Skeletal muscle satellite cell (primary cell): ENCODE measurements around the gene NRAP.

Experiments used
- H3K27me3 ChIP-seq: 2 replicates; pipeline ENCODE4 v1.7.0; 2013; ENCODE audit warnings: low read length; ENCODE audit not compliant: control insufficient read depth, insufficient read depth
- H3K36me3 ChIP-seq: 2 replicates; pipeline ENCODE4 v1.7.0; 2013; ENCODE audit warnings: mild to moderate bottlenecking, control low read depth, low read length; ENCODE audit not compliant: insufficient read depth
- H3K4me1 ChIP-seq: 2 replicates; pipeline ENCODE4 v1.7.0; 2013; ENCODE audit warnings: low read length; ENCODE audit not compliant: control insufficient read depth, insufficient read depth
- H3K4me2 ChIP-seq: 2 replicates; pipeline ENCODE4 v1.7.0; 2013; ENCODE audit warnings: mild to moderate bottlenecking, low read length
- H3K4me3 ChIP-seq: 2 replicates; pipeline ENCODE4 v1.7.0; 2013; ENCODE audit warnings: low read length
- H3K9ac ChIP-seq: 2 replicates; pipeline ENCODE4 v1.7.0; 2013; ENCODE audit warnings: mild to moderate bottlenecking, low read depth, low read length, moderate library complexity
- H3K9me3 ChIP-seq: replicated peaks from 2 replicates; pipeline ENCODE4 v1.7.0; 2013; ENCODE audit warnings: mild to moderate bottlenecking, control low read depth, low read length

The NRAP gene

DNA sequence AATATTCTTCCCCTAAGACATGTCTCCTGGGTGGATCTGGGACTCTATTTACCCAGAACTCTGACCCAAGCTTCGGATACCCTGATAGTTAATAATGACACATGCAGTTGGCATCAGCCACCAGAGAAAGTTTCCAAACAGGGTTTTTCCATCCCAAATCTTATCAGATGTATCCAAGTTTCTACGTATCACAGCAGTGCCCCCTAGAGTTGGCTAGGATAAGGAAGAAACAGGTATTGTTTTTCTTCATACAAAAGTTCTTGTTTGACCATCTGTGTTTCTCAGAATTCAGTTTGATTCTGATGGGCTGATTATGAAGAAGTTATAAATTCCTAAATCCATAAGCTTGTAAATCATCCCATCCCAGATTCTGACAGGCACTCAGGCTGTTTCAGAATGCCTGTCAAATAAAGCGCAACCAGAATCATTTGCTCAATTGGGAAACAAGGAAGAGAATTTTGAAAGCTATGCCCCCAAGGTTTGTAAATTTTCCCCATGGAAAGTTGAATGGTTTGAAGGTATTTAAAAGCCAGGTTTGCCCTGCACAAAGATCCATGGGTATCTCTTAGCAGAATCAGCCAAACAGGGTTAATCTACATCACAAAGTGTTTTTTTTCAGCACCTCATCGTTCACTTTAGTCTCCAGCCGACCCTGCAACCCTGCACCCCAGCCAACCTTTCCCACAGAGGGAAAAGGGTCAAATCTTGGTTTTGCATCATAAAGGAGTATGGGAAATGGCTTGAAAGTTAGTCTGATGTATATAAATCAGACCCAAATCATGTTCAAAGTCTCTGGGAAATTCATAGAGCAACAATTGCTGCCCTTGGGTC lies 47.4 kb downstream of the NRAP start:
- H3K27me3 ChIP-seq: no peaks in the 10 kb centered on the region
- no peak overlapping the region for H3K9ac ChIP-seq
- no peaks in the 10 kb centered on the region for H3K36me3 ChIP-seq
- no peaks in the 10 kb centered on the region for H3K9me3 ChIP-seq
- H3K4me2 ChIP-seq: no peak overlapping the region
- H3K4me3 ChIP-seq: no peak overlapping the region
- H3K4me1 ChIP-seq: no peaks in the 10 kb centered on the region

- Histone ChIP-seq H3K9me3 (no peaks in the 10 kb centered on the region), H3K4me1 (no peaks in the 10 kb centered on the region), H3K9ac (no peak overlapping the region), H3K4me2 (no peak overlapping the region), H3K36me3 (no peaks in the 10 kb centered on the region), H3K4me3 (no peak overlapping the region), H3K27me3 (no peaks in the 10 kb centered on the region)
Observed at GRCh38 chr10:113613977-113614690, 49.7 kb downstream of the NRAP start.

DNA sequence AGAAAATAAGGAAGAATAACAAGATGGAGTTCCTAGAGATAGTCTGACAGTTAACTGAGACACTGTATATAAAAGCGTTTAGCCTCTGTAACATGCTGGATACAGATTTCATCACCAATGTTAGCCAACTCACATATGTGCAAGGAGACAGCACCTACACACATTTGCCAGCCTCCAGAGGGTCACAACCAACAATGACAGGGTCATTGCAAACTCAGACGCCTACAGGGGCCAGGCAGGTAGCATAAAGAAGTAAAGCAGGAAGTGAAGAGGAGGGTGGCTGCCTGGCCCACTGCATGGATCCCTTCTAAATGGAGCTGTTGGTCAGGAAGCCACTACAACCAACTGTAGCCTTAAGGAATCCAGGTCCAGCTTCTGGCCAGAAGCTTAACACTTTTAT lies 50.4 kb downstream of the NRAP start:
- H3K27me3 ChIP-seq: no peaks in the 10 kb centered on the region
- no peak overlapping the region for H3K4me2 ChIP-seq

GRCh38 chr10:113612154-113612553 lies 51.7 kb downstream of the NRAP start:
- no peak overlapping the region for H3K4me2 ChIP-seq
- no peaks in the 10 kb centered on the region for H3K27me3 ChIP-seq
- H3K36me3 ChIP-seq: no peaks in the 10 kb centered on the region

More for the DNA sequence above, 50.4 kb downstream of the NRAP start:
- H3K9ac ChIP-seq: no peak overlapping the region
- no peaks in the 10 kb centered on the region for H3K4me1 ChIP-seq
- H3K36me3 ChIP-seq: no peaks in the 10 kb centered on the region
- H3K9me3 ChIP-seq: no peaks in the 10 kb centered on the region
- H3K4me3 ChIP-seq: no peak overlapping the region

DNA sequence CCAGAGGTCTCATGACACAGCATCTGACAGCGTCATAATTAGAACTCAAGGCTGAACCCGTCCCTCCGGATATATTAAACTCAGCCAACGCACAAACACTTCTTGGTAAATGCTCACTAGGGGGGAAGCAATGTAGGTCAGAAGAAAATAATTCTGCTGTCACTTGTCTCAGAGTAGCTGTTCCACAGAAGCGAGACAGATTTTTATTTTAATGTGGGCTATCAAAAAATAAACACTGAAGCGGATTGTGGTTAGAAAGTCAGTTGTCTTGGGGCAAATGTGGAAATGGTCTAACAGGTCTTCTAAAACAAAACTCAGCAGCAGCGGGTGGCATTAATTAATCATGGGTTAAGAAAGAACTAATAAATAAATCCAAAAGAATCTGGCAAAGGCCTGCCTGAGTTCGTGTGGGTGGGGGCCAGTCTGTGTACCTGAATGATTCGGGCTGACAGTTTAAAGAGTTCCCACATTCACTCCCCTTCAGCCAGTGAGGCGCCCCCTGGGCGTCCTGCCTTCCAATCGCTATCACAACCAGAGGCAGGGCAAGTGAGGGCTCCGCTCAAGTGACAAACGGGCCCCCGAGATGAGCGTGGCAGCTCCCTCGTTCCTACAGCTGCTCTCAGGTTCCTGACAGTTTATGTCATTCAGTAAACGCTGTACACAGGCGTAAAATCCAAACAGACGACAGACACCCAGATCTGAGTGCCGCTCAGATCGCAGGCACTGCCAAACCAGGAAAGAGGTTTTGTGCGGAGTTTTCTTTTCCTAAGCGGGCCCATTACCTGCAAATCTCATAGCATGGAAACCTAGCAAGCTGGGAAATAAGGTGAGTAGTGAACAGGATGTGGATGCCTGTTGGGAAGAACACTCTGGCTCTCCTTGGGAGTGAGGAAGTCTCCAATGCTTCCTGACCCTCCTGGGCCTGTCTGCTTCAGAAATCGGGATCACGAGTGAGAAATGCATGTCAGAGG lies 52.9 kb downstream of the NRAP start:
- Histone ChIP-seq H3K9ac (no peak overlapping the region), H3K36me3 (no peaks in the 10 kb centered on the region), H3K4me3 (no peak overlapping the region), H3K4me1 (no peaks in the 10 kb centered on the region), H3K27me3 (no peaks in the 10 kb centered on the region), H3K4me2 (no peak overlapping the region), H3K9me3 (no peaks in the 10 kb centered on the region)

More at GRCh38 chr10:113612154-113612553, 51.7 kb downstream of the NRAP start:
- Histone ChIP-seq H3K9me3 (no peaks in the 10 kb centered on the region), H3K4me1 (no peaks in the 10 kb centered on the region), H3K4me3 (no peak overlapping the region), H3K9ac (no peak overlapping the region)

GRCh38 chr10:113609704-113610108 lies 54.1 kb downstream of the NRAP start:
- Histone ChIP-seq H3K9ac (no peak overlapping the region), H3K4me3 (no peak overlapping the region), H3K27me3 (no peaks in the 10 kb centered on the region), H3K4me1 (no peaks in the 10 kb centered on the region), H3K36me3 (no peaks in the 10 kb centered on the region), H3K9me3 (no peaks in the 10 kb centered on the region), H3K4me2 (no peak overlapping the region)

DNA sequence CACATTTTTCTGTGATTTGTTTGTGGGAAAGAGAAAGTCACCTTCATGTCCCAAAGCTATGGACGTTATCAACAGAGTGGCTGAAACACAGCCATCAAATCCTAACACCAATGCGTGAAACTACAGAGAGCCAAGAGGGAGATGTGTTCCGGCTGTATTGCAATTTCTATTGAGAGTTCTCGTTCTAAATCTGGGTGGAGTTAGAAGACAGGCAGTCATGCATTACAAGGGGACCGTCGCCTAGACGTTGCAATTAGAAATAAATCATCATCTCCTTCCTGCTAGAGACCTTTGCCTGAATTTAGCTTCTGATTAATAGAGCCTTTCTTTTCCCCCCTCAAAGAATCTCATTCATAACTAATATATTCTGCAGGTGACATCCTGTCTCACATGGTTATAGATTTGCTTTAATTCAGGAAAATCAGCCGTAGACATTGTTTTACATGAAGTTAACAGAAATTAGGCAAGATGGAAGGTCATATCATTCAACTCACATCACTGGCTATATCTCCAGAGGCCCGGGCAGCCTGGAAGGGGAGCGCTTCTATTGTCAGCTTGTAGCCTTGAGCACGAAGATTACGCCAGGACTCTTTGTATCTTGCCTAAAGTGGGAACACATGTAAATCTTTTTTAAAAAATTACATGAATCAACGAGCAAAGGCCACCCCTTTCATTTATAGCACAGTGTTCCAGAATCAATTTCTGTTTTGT lies 58.4 kb downstream of the NRAP start:
- H3K9me3 ChIP-seq: no peaks in the 10 kb centered on the region
- H3K27me3 ChIP-seq: no peaks in the 10 kb centered on the region
- H3K4me1 ChIP-seq: no peaks in the 10 kb centered on the region
- no peaks in the 10 kb centered on the region for H3K36me3 ChIP-seq
- no peak overlapping the region for H3K4me2 ChIP-seq
- no peak overlapping the region for H3K4me3 ChIP-seq
- H3K9ac ChIP-seq: no peak overlapping the region

- Histone ChIP-seq H3K9me3 (no peaks in the 10 kb centered on the region), H3K4me3 (no peak overlapping the region), H3K4me2 (no peak overlapping the region), H3K4me1 (no peaks in the 10 kb centered on the region), H3K27me3 (no peaks in the 10 kb centered on the region), H3K36me3 (no peaks in the 10 kb centered on the region), H3K9ac (no peak overlapping the region)
Observed at GRCh38 chr10:113604572-113604971, 59.3 kb downstream of the NRAP start.

- Histone ChIP-seq H3K9me3 (no peaks in the 10 kb centered on the region), H3K9ac (no peak overlapping the region), H3K27me3 (no peaks in the 10 kb centered on the region), H3K4me3 (no peak overlapping the region), H3K36me3 (no peaks in the 10 kb centered on the region), H3K4me2 (no peak overlapping the region), H3K4me1 (no peaks in the 10 kb centered on the region)
Observed at GRCh38 chr10:113603057-113603777, 60.6 kb downstream of the NRAP start.

- H3K4me1 ChIP-seq: no peaks in the 10 kb centered on the region
- no peaks in the 10 kb centered on the region for H3K27me3 ChIP-seq
- H3K36me3 ChIP-seq: no peaks in the 10 kb centered on the region
- no peak overlapping the region for H3K4me2 ChIP-seq
- H3K4me3 ChIP-seq: no peak overlapping the region
- H3K9me3 ChIP-seq: no peaks in the 10 kb centered on the region
- no peak overlapping the region for H3K9ac ChIP-seq
Observed at GRCh38 chr10:113600569-113600968, 63.3 kb downstream of the NRAP start.
